ENCODE results near the gene OR8D1. TPM values are rescaled to one million over a fixed set of nuclear protein-coding genes. Genes with fewer than 3 reads are reported as not detected.

Gene OR8D1
- polyA plus RNA-seq: not detected in 3 replicates
- polyA plus RNA-seq (2011; ENCODE audit: low read depth): not detected
- not detected in 2 replicates for polyA plus RNA-seq (2011; cell fraction: cytosol; rRNA removed)
- polyA plus RNA-seq (2011; cell fraction: nucleus; rRNA removed): not detected in 2 replicates
- polyA plus RNA-seq (2012; ENCODE audit: low replicate concordance): not detected in 2 replicates
- not detected in 3 replicates for polyA minus RNA-seq
- not detected for polyA minus RNA-seq (2011; cell fraction: cytosol; rRNA and poly(A)+ RNA removed)
- not detected in 2 replicates for polyA minus RNA-seq (2011; cell fraction: nucleus; rRNA and poly(A)+ RNA removed)

GRCh38 chr11:124313849-124314248 lies at the start of gene OR8D1:
Gene OR8D1 (minus strand): TSS chr11:124313949. CDS start chr11:124310766, 3,183 bp downstream.
- dilution Hi-C loops (cut with MboI; ENCODE audit: extremely low pct_ligation_motif_present, low sequenced_read_pairs): no loop called here
- FAIRE-seq (no peak), DNase-seq (ENCODE audit: low read depth, low spot score) (no peak)
- no peak for TF ChIP-seq EZH2 (IDR thresholded peaks at IDR 0.05; ENCODE audit: low read length)
- TF ChIP-seq, protein P1, sequence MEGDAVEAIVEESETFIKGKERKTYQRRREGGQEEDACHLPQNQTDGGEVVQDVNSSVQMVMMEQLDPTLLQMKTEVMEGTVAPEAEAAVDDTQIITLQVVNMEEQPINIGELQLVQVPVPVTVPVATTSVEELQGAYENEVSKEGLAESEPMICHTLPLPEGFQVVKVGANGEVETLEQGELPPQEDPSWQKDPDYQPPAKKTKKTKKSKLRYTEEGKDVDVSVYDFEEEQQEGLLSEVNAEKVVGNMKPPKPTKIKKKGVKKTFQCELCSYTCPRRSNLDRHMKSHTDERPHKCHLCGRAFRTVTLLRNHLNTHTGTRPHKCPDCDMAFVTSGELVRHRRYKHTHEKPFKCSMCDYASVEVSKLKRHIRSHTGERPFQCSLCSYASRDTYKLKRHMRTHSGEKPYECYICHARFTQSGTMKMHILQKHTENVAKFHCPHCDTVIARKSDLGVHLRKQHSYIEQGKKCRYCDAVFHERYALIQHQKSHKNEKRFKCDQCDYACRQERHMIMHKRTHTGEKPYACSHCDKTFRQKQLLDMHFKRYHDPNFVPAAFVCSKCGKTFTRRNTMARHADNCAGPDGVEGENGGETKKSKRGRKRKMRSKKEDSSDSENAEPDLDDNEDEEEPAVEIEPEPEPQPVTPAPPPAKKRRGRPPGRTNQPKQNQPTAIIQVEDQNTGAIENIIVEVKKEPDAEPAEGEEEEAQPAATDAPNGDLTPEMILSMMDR (optimal IDR thresholded peaks at IDR 0.05 in 1 of 3, IDR thresholded peaks at IDR 0.05 in 1 of 3, conservative IDR thresholded peaks at IDR 0.05 in 1 of 3; ENCODE audit: extremely low read depth in 1 of 3, insufficient read depth in 2 of 3, low read length in 3 of 3): no peak
- Histone ChIP-seq H3K9me3 (ENCODE audit: control insufficient read depth, low read depth, low read length) (no peaks in the 10 kb centered on the region), H3K27ac (ENCODE audit: control insufficient read depth, insufficient read depth, low read length) (no peak within 1 kb of the TSS), H2AFZ (ENCODE audit: control insufficient read depth, low read length) (no peak within 1 kb of the TSS), H3K9me1 (ENCODE audit: control insufficient read depth, extremely low read depth, insufficient read depth, low read length) (no peaks in the 10 kb centered on the region), H3K27me3 (ENCODE audit: control insufficient read depth, extremely low read depth, insufficient read depth, low read length) (no peaks in the 10 kb centered on the region), H3K4me1 (ENCODE audit: control insufficient read depth, extremely low read depth, insufficient read depth, low read length) (no peaks in the 10 kb centered on the region), H4K20me1 (ENCODE audit: control insufficient read depth, extremely low read depth, insufficient read depth, low read length) (no peaks in the 10 kb centered on the region), H3K4me2 (ENCODE audit: control insufficient read depth, extremely low read depth, insufficient read depth, low read depth, low read length) (no peak within 1 kb of the TSS), H3K79me2 (ENCODE audit: control insufficient read depth, insufficient read depth, low read length) (no peaks in the 10 kb centered on the region), H3K36me3 (ENCODE audit: control insufficient read depth in 2 of 2, extremely low read depth in 1 of 2, insufficient read depth in 2 of 2, low read length in 2 of 2) (no peaks in the 10 kb centered on the region), H3K9ac (ENCODE audit: control insufficient read depth, extremely low read depth, insufficient read depth, low read length) (no peak within 1 kb of the TSS), H3K4me3 (ENCODE audit: control insufficient read depth in 2 of 3, extremely low read depth in 1 of 3, insufficient read depth in 2 of 3, low read depth in 1 of 3, low read length in 3 of 3) (no peak within 1 kb of the TSS)

- Histone ChIP-seq H3K27me3 (ENCODE audit: control insufficient read depth, extremely low read depth, insufficient read depth, low read length) (no peaks in the 10 kb centered on the region), H3K9me1 (ENCODE audit: control insufficient read depth, extremely low read depth, insufficient read depth, low read length) (no peaks in the 10 kb centered on the region), H2AFZ (ENCODE audit: control insufficient read depth, low read length) (no peak overlapping the region), H3K9me3 (ENCODE audit: control insufficient read depth, low read depth, low read length) (no peaks in the 10 kb centered on the region), H3K36me3 (ENCODE audit: control insufficient read depth in 2 of 2, extremely low read depth in 1 of 2, insufficient read depth in 2 of 2, low read length in 2 of 2) (no peaks in the 10 kb centered on the region), H3K4me2 (ENCODE audit: control insufficient read depth, extremely low read depth, insufficient read depth, low read depth, low read length) (no peak overlapping the region), H3K4me1 (ENCODE audit: control insufficient read depth, extremely low read depth, insufficient read depth, low read length) (no peaks in the 10 kb centered on the region), H3K79me2 (ENCODE audit: control insufficient read depth, insufficient read depth, low read length) (no peaks in the 10 kb centered on the region), H3K9ac (ENCODE audit: control insufficient read depth, extremely low read depth, insufficient read depth, low read length) (no peak overlapping the region), H3K4me3 (ENCODE audit: control insufficient read depth in 2 of 3, extremely low read depth in 1 of 3, insufficient read depth in 2 of 3, low read depth in 1 of 3, low read length in 3 of 3) (no peak overlapping the region), H4K20me1 (ENCODE audit: control insufficient read depth, extremely low read depth, insufficient read depth, low read length) (no peaks in the 10 kb centered on the region), H3K27ac (ENCODE audit: control insufficient read depth, insufficient read depth, low read length) (no peak overlapping the region)
- FAIRE-seq (no peak), DNase-seq (ENCODE audit: low read depth, low spot score) (no peak)
- TF ChIP-seq EZH2 (IDR thresholded peaks at IDR 0.05; ENCODE audit: low read length): no peak
- TF ChIP-seq, protein P1 (optimal IDR thresholded peaks at IDR 0.05 in 1 of 3, IDR thresholded peaks at IDR 0.05 in 1 of 3, conservative IDR thresholded peaks at IDR 0.05 in 1 of 3; ENCODE audit: extremely low read depth in 1 of 3, insufficient read depth in 2 of 3, low read length in 3 of 3): no peak
- dilution Hi-C loops (cut with MboI; ENCODE audit: extremely low pct_ligation_motif_present, low sequenced_read_pairs): no loop called here
Observed at GRCh38 chr11:124359566-124359965, 45.8 kb upstream of the OR8D1 start.

All from keratinocyte (primary cell).